ENCODE measurements around the gene SHC2.

DNA sequence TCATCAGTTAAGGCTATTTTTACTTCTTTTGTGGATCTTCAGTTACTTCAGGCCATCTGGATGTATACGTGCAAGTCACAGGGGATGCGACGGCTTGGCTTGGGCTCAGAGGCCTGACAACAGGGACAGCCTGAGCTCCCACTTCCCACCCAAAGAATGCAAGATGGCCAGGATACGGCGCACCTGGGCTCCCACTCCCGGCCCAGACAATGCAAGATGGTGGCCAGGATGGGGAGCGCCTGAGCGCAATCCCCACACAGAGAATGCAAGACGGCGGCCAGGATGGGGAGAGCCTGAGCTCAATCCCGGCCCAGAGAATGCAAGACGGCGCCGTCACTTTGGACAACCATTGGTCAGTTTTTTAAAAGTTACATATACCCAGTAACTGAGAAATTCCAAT lies 91.0 kb downstream of the SHC2 start:
- TF ChIP-seq CEBPB (IDR thresholded peaks at IDR 0.05; ENCODE audit: low read depth, low read length) (no peak), POLR2A (IDR thresholded peaks at IDR 0.05; ENCODE audit: control extremely low read depth in 1 of 2, low read depth in 2 of 2, low read length in 2 of 2) (no peak), KDM1A (IDR thresholded peaks at IDR 0.05; ENCODE audit: borderline replicate concordance, low read length) (no peak), GABPA (IDR thresholded peaks at IDR 0.05; ENCODE audit: borderline replicate concordance, insufficient read depth, low read length) (no peak), TAF1 (IDR thresholded peaks at IDR 0.05; ENCODE audit: low read depth, low read length) (no peak), CREB1 (IDR thresholded peaks at IDR 0.05) (no peak)
- TF ChIP-seq, protein P1, sequence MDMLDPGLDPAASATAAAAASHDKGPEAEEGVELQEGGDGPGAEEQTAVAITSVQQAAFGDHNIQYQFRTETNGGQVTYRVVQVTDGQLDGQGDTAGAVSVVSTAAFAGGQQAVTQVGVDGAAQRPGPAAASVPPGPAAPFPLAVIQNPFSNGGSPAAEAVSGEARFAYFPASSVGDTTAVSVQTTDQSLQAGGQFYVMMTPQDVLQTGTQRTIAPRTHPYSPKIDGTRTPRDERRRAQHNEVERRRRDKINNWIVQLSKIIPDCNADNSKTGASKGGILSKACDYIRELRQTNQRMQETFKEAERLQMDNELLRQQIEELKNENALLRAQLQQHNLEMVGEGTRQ (IDR thresholded peaks at IDR 0.05; ENCODE audit: low read length) = no peak
- TF ChIP-seq, protein P2, sequence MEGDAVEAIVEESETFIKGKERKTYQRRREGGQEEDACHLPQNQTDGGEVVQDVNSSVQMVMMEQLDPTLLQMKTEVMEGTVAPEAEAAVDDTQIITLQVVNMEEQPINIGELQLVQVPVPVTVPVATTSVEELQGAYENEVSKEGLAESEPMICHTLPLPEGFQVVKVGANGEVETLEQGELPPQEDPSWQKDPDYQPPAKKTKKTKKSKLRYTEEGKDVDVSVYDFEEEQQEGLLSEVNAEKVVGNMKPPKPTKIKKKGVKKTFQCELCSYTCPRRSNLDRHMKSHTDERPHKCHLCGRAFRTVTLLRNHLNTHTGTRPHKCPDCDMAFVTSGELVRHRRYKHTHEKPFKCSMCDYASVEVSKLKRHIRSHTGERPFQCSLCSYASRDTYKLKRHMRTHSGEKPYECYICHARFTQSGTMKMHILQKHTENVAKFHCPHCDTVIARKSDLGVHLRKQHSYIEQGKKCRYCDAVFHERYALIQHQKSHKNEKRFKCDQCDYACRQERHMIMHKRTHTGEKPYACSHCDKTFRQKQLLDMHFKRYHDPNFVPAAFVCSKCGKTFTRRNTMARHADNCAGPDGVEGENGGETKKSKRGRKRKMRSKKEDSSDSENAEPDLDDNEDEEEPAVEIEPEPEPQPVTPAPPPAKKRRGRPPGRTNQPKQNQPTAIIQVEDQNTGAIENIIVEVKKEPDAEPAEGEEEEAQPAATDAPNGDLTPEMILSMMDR (IDR thresholded peaks at IDR 0.05; ENCODE audit: control extremely low read depth in 1 of 3, insufficient read depth in 1 of 3, low read depth in 1 of 3, low read length in 3 of 3) = no peak

Data from H1 (cell line).